AG10803 (cell line): ENCODE results near the gene MRRF.

Experiments
- DNase-seq: peaks from one replicate; pipeline ENCODE4 v3.0.0; 2010; ENCODE audit warnings: low read depth
- H3K4me3 ChIP-seq: 2 replicates; pipeline ENCODE4 v1.5.1; 2011; ENCODE audit warnings: mild to moderate bottlenecking, low read length, control low read depth
- CTCF ChIP-seq: conservative IDR thresholded peaks from 2 replicates; pipeline ENCODE4 v1.5.1; 2011; ENCODE audit warnings: mild to moderate bottlenecking, low read length, control low read depth, inconsistent platforms

MRRF gene

GRCh38 chr9:122347348-122348287 is 82.9 kb downstream of the MRRF start:
- peak; percentile 27; the same call in 1 of the 2 replicates for TF ChIP-seq CTCF
- peak overlapping the region; percentile 60 for H3K4me3 ChIP-seq
- DNase-seq: peak; percentile 33

GRCh38 chr9:122348288-122348777 is 83.7 kb downstream of the MRRF start:
- no peak for DNase-seq
- no peak for TF ChIP-seq CTCF
- H3K4me3 ChIP-seq: no peak overlapping the region

- TF ChIP-seq CTCF: no peak
- H3K4me3 ChIP-seq: no peak overlapping the region
- no peak for DNase-seq
These were observed 84.1 kb downstream of the MRRF start for GRCh38 chr9:122348791-122349190.

GRCh38 chr9:122349201-122349600 is 84.5 kb downstream of the MRRF start:
- no peak for DNase-seq
- TF ChIP-seq CTCF: no peak
- no peak overlapping the region for H3K4me3 ChIP-seq

GRCh38 chr9:122350577-122351355 is 86.1 kb downstream of the MRRF start:
- DNase-seq: peak; percentile 62
- H3K4me3 ChIP-seq: no peak overlapping the region
- peak; percentile 95 for TF ChIP-seq CTCF

GRCh38 chr9:122354536-122355199 is 90.0 kb downstream of the MRRF start:
- DNase-seq: no peak
- no peak overlapping the region for H3K4me3 ChIP-seq
- TF ChIP-seq CTCF: no peak
